GM18511 (cell line): ENCODE results near the gene DYNC2LI1.

Experiments
- ATAC-seq: cut with Tn5 transposase; IDR thresholded peaks from one replicate; pipeline ENCODE4 v1.9.1; 2021; ENCODE audit warnings: mild to moderate bottlenecking, moderate library complexity; ENCODE audit not compliant: unreplicated experiment

The DYNC2LI1 gene

DNA sequence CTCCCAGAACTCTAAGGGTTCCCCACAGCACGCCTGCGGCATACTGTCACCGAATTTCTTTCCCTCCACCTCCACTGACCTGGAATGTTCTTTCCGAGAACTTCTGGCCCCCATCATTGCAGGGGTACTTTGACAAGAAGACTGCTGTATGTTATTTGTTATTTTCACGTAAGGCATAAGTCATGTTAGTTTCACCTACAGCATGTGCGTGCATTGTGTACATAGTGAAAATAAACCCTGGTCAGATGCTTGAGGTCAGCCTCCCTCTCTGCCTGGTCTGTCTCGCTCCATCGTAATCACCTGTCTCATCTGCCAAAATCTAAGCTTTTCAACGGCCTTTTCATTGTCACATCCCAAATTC, 69.0 kb downstream of the DYNC2LI1 start:
- no peak for ATAC-seq

- no peak for ATAC-seq
Measured at GRCh38 chr2:43845181-43845580, 71.3 kb downstream of the DYNC2LI1 start.

GRCh38 chr2:43846140-43846793, 72.4 kb downstream of the DYNC2LI1 start:
- ATAC-seq: no peak

DNA sequence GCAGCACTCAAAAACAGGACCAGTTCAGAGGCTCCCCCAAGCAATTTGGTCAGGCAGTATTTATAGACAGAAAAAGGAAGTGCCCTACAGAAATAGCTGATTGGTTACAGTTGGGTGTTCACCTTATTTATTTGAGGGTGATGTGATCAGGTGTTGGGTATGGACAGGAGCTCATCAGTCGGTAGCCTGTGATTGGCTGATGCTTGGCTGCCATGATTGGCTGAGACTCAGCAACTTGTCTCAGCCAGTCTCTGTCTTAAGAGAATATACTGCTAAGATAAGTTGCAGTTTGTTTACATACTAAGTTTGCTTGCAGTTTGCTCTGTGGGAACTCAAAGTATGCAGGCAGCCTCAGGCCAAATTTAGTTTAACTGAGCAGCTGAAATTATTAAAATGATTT, 74.4 kb downstream of the DYNC2LI1 start:
- ATAC-seq: no peak

DNA sequence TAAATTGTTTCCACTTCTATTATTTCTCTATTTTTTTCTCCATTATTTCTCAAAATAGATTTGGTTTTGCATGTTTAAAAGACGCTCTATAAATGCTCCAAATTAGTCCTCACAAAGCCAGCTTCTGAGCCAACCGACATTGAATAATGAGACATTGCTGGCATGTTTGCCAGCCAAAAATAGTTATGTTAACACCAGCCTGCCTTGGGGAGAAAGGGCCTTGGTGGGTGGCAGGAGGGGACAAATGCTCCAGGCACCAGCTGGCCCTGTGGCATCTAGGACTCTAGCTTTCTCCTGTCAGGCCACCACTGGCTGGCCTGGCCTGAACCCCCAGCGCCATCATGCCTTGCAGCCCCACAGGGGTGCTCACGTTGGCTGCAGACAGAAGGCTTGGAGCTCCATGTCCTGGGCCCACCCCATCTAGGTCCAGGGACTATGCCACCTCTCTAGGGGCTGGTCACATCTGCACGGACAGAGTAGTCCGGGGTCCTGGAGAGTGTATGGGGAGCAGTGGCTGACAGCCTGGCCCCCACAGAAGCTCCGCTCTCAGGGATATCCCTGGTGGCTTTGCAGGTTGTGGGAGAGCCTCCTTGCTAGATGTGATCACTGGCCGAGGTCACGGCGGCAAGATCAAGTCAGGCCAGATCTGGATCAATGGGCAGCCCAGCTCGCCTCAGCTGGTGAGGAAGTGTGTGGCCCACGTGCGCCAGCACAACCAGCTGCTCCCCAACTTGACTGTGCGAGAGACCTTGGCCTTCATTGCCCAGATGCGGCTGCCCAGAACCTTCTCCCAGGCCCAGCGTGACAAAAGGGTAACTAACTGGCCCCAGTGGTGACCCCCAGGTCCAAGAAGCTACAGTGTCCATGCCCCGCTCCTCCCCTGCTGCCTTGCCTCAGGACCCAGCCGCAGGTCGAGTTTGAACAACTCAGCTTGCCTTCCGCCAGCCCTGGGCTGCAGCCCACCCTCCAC, 77.5 kb downstream of the DYNC2LI1 start:
- ATAC-seq: no peak

DNA sequence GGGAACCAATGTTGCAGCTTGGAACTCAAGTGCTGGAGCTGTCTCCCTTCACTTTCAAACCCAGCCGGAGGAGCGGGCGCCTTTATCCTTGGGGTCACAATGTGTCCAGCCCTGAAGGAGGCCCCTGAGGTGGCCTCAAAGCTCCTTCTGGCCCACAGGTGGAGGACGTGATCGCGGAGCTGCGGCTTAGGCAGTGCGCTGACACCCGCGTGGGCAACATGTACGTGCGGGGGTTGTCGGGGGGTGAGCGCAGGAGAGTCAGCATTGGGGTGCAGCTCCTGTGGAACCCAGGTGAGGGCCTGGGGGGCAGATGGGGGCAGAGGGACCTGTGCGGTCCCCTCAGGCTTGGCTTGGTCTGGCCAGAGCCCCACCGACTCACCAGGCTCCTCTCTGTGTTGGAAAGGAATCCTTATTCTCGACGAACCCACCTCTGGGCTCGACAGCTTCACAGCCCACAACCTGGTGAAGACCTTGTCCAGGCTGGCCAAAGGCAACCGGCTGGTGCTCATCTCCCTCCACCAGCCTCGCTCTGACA, 78.4 kb downstream of the DYNC2LI1 start:
- ATAC-seq: no peak

GRCh38 chr2:43853141-43854081, 79.6 kb downstream of the DYNC2LI1 start:
- no peak for ATAC-seq

DNA sequence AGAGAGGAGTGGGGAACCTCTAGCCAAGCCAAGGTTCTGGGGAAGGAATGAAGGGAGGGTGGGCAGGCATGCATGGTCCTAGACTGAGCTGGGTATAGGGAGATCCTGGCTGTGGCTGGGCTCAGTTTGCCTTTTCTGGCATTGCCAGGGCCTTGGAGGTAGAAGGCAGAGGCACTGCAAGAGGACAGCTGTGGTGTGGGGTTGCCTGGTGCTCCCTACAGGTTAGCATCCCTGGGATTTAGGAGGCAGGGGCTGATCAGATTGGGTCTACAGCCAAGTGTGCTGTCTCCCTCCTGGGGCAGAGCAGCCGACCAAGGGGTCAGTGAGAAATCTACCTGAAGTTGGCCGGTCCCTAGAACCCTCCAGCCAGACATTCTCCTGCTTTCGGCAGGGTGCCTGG, 80.8 kb downstream of the DYNC2LI1 start:
- ATAC-seq: no peak

- no peak for ATAC-seq
Measured at GRCh38 chr2:43855292-43855691, 81.5 kb downstream of the DYNC2LI1 start.
